ENCODE data around the gene TOGARAM2.

- no peak for TF ChIP-seq GATA2 (IDR thresholded peaks at IDR 0.05; ENCODE audit: low read depth, low read length)
- TF ChIP-seq GATA3 (IDR thresholded peaks at IDR 0.05; ENCODE audit: low read depth, low read length) = no peak
Observed at GRCh38 chr2:29053223-29053622, 72.1 kb downstream of the TOGARAM2 start.
